HS-27A (cell line): Measurements from ENCODE around the gene COPS3.
A peak's percentile ranks its signal among the peaks of the same experiment; 100 is the strongest.

Experiments
- DNase-seq: peaks from one replicate; pipeline ENCODE4 v3.0.0-alpha.2; 2012; ENCODE audit warnings: low read depth, missing footprints

Gene COPS3

DNA sequence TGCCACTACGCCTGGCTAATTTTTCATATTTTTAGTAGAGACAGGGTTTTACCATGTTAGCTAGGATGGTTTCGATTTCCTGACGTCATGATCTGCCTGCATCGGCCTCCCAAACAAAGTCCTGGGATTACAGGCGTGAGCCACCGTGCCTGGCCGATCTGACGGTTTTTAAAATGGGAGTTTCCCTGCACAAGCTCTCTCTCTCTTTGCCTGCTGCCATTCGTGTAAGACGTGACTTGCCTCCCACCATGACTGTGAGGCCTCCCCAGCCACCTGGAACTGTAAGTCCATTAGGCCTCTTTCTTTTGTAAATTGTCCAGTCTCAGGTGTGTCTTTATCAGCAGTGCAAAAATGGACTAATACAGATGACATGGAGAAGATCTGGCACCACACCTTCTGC, 39.4 kb downstream of the COPS3 start:
- no peak for DNase-seq

DNA sequence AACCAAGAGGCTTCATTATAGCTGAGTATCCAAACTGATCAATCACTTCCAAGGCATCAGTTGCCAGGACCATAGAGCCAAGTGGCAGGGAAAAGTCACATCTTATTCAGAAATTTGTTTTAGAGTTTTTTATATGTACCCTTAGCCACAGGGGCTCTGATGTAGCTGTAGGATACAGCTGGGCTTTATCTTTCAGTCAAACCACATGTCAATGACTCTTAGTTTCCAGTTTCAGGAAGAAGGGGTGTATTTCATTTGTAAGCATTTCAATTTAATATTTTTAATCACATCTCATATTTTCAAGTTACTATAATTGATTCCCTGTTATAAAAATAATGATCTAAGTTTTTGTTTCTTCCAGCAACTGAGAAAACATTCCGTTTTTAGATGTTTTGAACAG, 41.2 kb downstream of the COPS3 start:
- no peak for DNase-seq

DNA sequence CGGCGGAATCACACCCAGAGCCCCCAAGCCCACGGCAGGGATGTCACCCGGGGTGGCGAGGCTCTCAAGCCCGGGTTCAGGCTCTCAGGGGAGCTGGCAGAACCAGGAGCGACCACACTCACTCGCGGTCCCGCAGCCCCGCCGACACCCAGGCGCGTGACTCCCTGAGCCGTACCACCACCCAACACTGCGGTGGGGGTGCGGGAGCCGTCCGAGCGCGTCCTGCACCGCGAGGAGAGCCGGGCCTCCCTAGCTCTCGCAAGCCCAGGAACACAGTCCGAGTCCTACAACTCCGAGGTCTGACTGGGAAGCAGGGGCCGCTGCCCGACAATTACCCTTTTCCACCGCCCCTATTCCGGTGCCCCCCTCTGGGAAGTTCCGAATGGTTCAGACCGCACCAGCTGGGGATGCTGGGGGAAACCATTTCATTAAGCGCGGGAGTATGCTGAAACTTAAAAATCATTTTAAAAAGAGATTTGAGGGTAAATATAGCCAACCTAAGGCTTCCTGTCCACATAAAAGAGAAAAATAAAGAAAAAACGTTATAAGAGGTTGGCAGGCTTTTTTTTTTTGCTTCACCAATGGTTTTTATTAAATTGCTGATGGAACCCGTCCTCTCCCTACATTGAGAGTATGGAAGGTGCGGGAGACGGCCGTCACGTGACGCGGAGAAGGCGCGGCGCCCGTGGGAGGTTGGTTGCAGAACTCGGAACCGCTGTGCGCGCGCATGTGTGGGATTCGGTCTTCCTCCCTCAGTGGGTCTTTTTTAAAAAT, 43.8 kb downstream of the COPS3 start, which contains the start of gene FLCN:
Gene FLCN, minus strand, starts transcription at position 143 of the 774 bp plus-strand sequence. CDS start 9,031 bp downstream, outside the sequence.
- peak; percentile 92 for DNase-seq

DNA sequence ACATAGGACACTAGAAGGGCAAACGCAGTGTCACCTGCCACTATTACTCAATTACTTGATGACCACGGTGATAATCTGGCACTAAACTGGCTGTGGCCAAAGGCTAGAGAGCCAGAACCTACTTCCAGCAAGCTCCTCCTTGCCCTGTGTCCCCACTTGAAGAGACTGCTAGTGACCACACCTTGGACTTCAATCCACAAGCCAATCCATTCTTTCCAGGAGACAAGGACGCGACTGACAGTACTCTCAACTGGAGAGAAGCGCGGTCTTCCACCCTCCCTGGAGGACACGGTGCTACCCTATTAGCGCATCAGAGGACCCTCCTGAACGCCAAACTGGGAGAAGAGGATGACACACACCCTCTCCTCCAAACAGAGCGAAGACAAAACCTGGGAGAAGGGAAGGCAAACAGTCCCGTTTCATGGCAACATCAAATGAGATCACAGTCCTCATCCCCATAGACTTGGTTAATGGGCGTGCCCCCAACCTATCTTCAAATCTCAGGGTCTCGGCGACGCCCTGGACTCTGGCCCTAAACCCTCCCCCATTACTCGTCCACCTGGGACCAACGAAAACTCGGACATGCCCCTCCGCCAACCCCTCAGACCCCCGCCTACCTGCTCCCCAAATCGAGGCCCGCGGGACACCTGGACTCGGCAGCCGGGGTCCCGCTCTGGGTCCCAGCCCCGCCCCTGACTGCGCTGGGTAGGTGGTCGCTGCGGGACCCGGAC, 44.6 kb downstream of the COPS3 start:
- DNase-seq = no peak

DNA sequence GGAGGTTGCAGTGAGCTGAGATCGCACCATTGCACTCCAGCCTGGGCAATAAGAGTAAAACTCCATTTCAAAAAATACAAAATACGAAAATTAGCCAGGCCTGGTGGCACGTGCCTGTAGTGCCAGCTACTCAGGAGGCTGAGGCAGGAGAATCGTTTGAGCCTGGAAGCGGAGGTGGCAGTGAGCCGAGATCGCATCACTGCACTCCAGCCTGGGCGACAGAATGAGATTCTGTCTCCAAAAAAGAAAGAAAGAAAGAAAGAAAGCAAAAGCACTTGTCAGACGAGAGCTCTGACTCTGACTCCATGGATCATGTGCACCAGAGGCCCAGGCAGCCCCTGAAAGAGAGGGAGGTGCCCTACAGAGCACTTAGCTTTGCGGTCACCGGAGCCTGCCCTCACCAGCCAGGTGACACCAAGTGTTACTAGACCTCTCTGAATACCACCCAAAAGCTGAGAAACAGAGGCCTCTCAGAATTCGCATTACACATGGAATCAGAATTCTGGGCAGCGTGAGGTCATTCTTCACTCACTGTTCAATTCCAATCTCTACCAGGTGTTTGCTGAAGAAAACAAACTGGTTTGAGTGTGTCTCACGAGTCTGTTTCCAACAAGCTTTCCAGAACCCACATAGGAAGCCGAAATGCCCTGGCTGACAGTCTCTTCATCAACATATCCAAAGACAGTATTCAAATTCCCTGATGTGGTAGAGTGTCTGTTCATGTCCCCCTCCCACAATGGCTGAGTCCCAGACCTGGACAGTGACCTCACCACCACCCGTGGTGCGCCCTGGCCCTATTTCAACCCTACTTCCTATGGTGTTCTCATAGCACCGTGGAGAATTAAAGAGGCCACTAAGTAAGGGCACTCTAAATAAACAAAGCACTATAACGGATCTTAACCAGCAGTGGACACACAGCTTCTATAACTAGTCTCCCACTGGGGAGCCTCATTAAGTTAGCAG, 45.6 kb downstream of the COPS3 start:
- no peak for DNase-seq

DNA sequence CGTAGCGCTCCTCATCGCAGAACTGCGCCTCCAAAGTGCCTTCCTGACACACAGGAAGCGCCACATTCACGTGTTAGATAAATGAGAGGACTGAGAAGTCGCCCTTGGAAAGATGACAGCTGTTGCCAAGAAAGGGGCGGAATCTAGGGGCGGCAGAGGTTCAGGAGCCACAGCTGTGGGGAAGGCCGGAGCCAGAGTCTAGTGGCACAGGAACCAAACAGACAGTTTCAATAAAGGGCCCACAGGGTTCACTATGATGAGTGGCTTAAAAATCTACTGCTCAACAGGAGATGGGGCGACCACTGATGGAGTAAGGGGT, 48.8 kb downstream of the COPS3 start:
- no peak for DNase-seq

DNA sequence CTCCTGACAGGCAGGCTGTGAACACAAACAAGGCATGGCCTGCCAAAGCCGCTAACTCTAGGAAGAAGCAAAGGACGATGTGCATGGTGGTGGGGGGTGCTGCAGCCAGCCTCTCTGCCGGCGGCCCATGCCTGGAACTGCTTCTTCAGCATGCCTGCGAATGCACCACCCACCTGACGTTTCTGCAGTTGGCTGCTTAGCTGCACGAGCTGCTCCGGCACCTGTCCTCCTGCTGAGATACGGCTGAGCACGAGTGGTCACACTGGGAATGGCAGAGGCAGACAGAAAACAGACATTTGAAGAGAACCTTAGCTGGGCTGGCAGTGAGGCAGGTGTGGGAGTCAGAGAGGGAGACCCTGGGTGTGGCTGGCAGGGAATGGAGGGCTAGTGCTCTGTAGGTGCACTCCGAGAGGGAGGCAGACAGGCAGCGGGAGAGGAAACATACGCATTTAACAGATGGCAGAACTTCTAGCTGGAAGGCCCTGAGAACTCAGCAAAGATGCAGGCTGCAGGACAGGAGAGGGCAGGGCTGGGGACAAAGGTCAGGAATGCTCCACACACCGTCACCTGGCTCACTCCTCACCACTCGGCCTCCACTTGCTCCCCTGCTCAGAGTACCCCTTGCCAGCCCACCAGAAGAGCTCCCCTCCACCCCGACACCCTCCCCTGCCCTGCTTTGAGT, 49.3 kb downstream of the COPS3 start:
- no peak for DNase-seq

DNA sequence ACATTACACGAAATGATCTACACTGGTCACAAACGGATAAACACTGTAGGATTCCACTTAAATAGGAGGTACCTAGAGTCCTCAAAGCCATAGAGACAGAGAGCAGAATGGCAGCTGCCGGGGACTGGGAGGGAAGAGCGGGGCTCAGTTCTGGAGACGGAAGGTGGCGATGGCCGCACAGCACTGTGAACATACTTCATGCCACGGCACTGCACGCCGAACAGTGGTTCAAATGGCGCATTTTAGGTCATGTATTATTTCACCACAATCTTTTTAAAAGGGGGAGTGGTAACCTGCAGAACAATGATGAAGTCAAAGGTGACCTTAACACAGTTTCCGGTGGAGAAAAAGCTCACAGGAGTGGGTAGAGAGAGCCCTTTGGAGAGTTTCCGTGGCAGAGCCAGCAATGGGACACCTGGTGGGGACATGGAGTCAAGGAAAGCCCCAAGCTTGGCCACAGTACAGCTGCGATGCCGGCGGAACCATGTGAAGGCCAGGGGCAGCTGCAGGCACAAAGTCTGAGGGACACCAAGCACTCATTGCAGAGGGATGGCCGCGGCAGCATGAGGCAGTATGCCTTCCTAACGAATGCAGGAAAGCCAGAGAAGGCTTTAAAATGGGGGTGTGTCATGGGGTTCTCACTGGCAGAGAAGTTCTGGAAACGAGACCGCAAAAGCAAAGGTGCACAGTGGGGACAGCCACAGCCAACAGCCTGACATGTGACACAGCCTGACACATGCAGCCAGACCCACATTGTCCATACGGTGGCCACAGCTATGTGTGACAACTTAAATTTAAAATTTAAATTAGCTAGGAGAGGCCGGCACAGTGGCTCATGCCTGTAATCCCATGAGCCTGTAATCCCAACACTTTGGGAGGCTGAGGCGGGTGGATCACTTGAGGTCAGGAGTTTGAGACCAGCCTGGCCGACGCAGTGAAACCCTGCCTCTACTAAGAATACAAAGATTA, 51.3 kb downstream of the COPS3 start:
- DNase-seq = no peak

DNA sequence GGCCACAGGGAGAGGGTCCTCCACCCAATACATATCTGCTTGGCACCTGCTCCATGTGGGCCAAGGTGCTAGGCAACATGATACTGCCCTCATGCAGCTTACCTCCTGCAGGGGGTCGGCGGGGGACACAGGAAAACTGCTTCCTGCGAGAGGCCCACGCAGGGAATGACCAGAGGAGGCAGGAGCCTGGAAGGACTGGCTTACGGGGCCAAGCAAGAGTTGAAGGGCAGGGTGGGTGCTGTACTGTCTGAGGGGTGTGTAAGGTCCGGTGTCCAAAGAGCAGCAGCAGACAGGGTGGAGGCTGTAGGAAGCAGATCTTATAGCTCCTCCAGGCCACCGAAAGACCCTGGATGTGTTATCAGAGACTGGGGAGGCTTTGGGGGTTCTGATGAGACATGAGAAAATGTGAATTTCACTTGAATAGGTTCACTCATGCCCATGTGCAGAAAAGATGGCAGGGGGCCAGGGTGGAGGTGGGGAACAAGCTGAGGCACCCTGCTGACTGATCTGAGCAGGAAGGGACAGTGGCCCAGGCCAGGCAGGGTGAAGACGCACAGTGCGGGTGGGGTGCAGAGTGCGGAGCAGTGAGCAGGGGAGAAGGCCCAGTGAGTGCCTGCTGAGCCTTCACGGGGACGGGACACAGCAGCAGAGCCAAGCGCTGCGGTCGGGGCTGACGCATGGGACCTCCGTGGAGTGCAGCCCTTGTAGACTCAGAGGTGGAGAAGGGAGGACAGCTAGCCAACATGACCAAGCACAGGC, 52.3 kb downstream of the COPS3 start:
- no peak for DNase-seq

DNA sequence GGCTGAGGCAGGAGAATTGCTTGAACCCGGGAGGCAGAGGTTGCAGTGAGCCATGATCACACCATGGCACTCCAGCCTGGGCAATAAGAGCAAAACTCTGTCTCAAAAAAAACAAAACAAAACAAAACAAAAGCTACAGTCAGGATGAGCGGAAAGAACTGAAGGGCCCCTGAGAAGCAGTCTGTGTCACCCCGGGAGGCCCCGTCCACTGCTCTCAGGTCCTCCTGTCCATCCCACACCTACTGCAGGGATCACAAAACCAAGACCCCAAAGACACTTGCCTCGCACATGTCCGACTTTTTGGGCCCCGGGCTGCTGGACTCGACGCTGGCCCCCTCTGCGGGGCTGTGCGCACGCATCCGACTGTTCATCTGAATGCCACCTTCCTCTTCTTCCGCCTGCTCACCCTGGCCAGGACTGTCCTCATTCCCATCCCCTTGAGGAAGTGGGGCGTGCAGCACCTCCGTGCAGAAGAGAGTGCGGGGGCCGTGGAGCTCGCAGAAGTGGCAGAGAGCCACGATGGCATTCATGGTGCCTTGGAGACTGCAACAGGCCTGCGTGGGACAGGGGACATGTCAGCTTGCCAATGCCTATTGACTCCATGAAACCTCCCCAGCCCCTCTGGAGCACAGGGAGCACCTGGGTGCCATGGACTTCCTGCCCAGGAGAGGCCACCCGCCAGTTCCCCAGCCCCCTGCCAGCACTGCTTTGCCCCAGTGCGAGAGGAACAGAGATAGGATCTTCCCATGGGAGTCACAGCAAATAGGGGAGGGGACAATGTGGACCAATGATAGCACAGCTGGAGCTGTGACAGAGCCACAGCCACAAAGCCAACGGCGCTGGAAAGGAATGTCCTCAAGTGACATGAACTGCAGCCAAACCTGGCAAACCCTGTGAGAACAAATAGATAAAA, 53.2 kb downstream of the COPS3 start:
- no peak for DNase-seq

DNA sequence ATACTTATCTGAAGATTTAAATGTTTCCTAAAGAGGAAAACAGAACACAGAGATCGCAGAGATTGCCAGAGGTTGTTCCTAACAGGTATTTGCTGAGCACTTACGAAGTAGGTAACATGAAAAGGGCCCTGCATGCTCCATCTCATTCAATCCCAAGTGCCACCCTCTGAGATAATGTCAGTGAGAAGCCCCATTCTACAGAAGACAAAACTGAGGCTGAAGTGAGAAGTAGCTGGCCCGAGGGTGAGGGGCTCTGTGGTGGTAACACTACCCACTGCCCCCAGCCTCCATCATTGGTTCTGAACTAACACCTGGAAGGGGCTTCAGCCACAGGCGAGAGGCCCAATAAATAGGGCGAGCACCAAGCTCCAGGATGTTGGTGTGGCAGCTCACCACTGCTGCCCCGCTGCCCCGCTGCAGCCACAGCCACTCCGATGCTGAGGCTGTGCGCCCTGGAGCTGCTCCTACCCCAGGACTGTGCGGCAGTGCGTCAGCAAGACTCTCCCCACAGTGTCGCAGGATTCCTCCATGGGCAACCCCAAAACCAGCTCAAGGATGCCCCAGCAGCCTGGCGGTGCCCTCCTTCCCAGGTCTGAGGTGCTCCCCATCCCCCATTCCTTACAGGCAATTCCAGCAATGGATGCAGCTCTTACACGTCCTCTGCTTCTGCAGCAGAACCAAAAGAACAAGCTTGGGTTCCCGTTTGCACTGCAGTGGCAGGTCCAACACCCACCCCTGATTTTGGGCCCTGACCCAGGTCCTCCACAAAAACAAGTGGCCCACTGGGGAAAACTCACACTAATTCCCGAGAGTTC, 54.4 kb downstream of the COPS3 start:
- DNase-seq = no peak

DNA sequence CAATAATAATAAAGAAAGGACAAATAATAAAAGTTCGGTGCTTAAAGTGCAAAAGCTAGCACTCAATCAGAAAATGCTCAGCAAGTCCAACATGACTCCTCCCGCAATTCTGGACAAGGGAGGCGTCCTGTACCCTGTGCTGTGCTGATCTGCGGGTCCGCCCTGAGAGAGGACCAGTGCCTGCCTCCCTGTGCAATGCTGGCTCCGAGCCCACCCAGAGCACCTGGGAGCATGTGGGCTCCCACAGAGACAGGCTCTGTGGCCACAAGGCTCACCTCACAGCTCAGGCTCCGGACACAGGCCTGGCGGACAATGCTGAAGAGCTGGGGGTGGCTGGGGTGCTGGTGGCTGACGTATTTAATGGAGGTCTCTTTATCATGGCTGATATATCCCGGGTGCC, 55.1 kb downstream of the COPS3 start:
- no peak for DNase-seq

DNA sequence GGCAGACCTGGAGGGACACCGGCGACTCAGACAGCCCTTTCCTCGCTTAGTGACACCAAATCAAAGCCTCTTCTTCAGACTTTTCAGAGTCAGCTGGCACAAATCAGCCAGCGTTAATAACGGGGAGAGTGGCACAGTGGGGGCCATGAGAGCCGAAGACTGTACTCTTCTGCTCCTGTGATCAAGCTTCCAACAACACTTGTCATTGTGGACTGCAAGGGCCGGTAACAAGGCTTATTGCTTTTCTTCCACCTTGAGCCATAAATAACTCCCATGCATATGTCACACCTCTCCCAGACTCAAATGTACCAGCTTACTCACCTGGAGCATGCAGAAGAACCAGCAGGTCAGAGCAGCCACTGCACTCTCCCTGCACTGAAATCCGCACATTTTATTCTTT, 56.9 kb downstream of the COPS3 start:
- DNase-seq = no peak

DNA sequence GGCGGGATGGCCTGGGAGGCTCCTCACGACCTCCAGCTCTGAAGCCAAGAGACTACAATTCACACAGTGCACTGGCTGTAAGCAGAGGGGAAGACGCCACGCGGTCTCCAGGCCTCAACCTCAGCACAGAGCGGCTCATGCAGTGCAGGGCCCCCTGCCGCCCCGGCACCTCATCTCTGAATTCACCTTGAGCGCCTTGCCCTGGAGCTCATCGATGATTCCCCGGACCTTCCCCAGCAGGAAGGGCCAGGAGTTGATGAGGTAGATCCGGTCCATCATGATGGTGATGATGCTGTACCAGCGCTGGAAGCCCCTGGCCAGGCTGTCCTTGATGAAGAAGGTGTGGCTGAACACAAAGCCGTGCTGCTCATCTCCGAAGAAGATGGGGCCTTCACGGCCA, 57.3 kb downstream of the COPS3 start:
- no peak for DNase-seq

DNA sequence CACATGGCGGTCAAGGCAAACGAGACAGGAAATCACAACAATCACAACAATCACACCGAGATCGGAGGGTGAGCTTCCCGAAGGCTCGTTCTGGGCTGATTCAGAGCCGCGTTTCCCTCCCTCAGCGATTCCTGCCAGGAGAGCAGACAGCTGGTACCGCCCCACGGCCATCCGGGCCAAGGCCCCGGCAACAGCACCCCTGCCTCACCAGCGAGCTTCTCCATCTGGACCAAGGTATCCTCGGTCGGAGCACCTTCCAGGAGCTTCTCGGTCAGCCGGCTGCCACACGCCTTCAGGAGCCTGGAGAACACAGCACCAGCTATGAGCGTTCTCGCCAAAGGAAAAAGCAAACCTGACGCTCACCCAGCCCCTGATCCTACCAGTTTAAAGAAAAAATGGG, 59.7 kb downstream of the COPS3 start:
- no peak for DNase-seq

DNA sequence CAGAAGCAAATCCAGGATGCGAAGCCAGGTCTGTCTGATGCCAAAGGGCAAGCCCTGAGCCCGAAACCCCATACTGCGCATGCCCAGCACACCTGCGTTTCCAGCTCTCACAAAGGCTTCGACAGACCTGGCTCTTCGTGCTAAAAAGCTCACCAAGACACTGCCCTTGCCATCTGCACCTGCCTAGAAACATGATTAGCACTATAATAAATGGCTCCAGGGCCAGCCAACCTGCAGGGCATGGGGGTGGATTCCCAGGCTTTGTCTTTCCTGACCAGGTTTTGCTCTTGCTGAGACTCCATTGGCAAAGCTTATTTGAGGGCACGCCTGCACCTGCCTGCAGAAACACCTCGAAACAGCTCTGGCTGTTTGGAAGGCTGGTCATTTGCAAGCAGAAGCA, 60.5 kb downstream of the COPS3 start:
- no peak for DNase-seq

DNA sequence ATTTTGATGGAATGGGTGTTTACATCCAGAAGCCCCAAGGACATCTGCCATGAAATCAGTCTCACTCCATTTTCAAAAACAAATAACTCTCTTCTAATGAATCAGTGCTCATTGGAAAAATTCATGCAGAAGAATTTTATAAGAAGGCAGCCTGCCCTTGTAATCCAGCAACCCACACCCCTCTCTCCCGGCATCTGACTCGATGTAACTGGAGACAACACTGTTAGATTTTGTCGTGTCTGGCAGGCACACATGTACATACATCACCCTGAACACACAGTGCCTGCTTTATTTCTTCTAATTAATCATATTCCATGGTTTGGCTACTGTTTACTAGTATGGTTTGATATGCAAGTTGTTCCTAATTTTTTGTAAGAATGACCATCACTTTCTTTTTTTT, 63.1 kb downstream of the COPS3 start:
- no peak for DNase-seq

DNA sequence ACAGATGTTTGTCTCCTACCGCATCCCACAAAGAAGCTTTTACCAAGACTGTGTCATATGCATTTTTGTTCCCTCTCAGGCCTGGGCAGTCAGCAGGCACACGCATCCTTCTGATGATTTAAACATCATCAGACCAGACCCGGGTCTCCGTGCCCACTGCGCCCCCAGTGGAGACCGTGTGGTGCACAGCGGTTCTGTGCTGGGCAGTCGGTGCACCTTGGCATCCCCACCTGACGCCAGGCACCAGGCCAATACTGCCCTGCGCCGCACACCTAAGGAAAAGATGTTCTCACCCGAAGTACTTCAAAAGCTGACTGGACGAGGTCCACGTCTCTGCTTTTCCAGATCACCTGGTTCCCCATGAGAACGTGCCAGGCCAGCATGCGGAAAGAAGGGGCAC, 64.3 kb downstream of the COPS3 start:
- DNase-seq = no peak
